Stimulated activated CD8-positive, alpha-beta memory T cell treated with anti-CD3 and anti-CD28 coated beads, Interleukin-4, amount 100 ng/mL, for 24 hours (primary cell): ENCODE data around the gene PRDM16.
"Not testable (repeated sequence)": the region's sequence is repeated elsewhere in the genome, so short reads cannot be mapped to it uniquely, and the experiment has no call there.

Source experiments
- DNase-seq: peaks from one replicate; pipeline ENCODE4 v3.0.0-alpha.2; 2020; ENCODE audit warnings: low read depth

Gene PRDM16

GRCh38 chr1:3082051-3082450 is 13.0 kb downstream of the PRDM16 start:
- no peak for DNase-seq

- no peak for DNase-seq
Measured at GRCh38 chr1:3082571-3083516, 13.8 kb downstream of the PRDM16 start.

- DNase-seq = no peak
Measured at GRCh38 chr1:3084154-3084553, 15.2 kb downstream of the PRDM16 start.

- DNase-seq = no peak
Measured at GRCh38 chr1:3084726-3085125, 15.7 kb downstream of the PRDM16 start.

- DNase-seq = no peak
Measured at GRCh38 chr1:3085721-3086120, 16.7 kb downstream of the PRDM16 start.

GRCh38 chr1:3086272-3086974 is 17.4 kb downstream of the PRDM16 start:
- DNase-seq = no peak

- DNase-seq = no peak
Measured at GRCh38 chr1:3087049-3087448, 18.0 kb downstream of the PRDM16 start.

GRCh38 chr1:3087946-3088668 is 19.1 kb downstream of the PRDM16 start:
- not testable (repeated sequence) for DNase-seq

GRCh38 chr1:3089490-3089889 is 20.5 kb downstream of the PRDM16 start:
- DNase-seq = no peak

GRCh38 chr1:3091334-3091733 is 22.3 kb downstream of the PRDM16 start:
- DNase-seq = no peak

- DNase-seq = no peak
Measured at GRCh38 chr1:3092530-3092929, 23.5 kb downstream of the PRDM16 start.

- DNase-seq = no peak
Measured at GRCh38 chr1:3093898-3094626, 25.1 kb downstream of the PRDM16 start.

GRCh38 chr1:3094863-3095780 is 26.1 kb downstream of the PRDM16 start:
- DNase-seq = no peak

GRCh38 chr1:3096345-3096744 is 27.3 kb downstream of the PRDM16 start:
- DNase-seq = no peak

GRCh38 chr1:3097231-3097630 is 28.2 kb downstream of the PRDM16 start:
- DNase-seq = no peak

GRCh38 chr1:3097861-3098260 is 28.9 kb downstream of the PRDM16 start:
- DNase-seq = no peak

GRCh38 chr1:3099861-3100260 is 30.9 kb downstream of the PRDM16 start:
- DNase-seq = no peak

GRCh38 chr1:3101124-3101939 is 32.3 kb downstream of the PRDM16 start:
- no peak for DNase-seq

- no peak for DNase-seq
Measured at GRCh38 chr1:3102641-3103040, 33.6 kb downstream of the PRDM16 start.
